Activated CD4-positive, alpha-beta T cell treated with anti-CD3 and anti-CD28 coated beads for 4 hours (primary cell): Measurements from ENCODE around the gene BRINP3.

Experiments
- DNase-seq, 2 donors: peaks; one replicate each; pipeline ENCODE4 v3.0.0-alpha.2; 2020

Gene BRINP3

DNA sequence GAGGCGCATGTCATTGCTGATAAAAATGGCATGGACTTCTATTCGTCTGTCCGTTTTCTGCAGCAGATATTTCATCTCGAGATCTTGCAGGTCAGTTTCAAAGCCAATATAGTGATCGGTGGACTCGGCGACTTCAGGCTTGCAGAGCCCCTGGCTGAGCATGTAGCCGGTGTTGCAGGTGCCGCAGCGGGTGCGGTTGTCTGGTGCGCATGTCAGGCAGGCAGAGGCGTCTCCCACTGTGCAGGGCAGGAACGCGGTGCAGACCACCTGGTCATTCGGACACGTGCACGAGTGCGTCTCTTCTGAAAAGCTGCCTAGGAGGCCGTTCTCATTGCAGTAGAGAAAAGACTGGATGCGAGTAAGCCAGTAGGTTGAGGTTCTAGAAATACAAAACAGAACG, 378.9 kb downstream of the BRINP3 start:
- no peak for DNase-seq

DNA sequence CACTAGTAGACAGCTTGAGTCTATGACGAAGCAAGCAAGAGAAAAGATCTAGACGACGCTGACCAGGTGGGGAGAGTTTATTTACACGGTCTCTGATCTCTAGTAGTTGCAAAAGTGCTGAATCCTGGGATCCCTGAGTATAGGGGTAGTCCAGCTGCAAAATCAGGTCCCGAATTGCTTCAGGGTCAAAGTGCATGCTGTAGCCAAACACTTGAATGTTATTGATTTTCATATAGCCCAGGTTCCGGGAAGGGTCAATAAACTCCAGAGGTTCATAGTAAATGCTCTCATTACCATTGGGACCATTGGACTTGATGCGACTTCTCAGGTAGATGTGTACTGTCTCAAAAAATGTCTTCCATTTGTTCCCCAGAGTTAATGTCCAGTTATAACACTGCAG, 379.6 kb downstream of the BRINP3 start:
- DNase-seq = no peak

GRCh38 chr1:190095596-190095995, 382.1 kb downstream of the BRINP3 start:
- DNase-seq = no peak

- no peak for DNase-seq
Measured at GRCh38 chr1:190084552-190084951, 393.1 kb downstream of the BRINP3 start.

- DNase-seq = no peak
Measured at GRCh38 chr1:190068304-190068703, 409.4 kb downstream of the BRINP3 start.

DNA sequence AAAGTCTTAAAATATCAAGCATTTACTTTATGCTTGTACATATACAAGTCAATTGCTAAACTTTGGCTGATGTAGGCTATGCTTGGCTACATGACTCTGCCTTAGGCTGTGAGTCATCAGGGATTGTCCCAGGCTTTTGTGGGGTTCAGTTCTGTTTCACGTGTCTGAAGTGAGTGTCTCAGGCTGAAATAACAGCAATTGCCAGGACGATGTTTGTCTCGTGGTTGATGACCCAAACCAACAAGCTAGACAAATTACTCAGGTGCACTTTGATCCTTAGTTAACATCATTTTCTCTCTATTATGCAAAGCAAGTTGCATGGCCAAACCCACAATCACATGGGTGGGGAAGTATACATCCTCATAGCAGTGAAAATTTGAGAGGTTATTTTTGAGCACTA, 410.1 kb downstream of the BRINP3 start:
- DNase-seq = no peak

GRCh38 chr1:190066011-190066410, 411.7 kb downstream of the BRINP3 start:
- no peak for DNase-seq

DNA sequence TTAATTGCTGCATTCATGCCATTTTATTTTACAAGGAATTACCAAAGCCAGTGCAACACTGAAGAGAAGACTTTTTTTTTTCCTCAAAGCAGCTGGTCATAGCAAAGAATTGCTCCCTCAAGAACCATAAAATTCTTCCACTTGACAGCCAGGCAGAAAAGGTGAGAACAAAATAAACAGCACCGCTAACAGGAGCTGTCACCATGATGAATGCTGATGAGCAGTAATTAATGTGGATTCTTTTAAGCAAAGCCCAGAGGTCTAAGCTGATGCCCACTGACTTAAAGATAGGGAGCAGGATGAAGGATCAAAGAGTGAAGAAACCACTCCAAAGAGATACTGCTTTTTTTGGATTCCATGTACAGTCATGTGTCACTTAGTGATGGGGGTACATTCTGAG, 428.4 kb downstream of the BRINP3 start:
- no peak for DNase-seq
